CD4-positive, alpha-beta T cell (primary cell): ENCODE measurements around the gene BTBD9. TPM values are rescaled to one million over a fixed set of nuclear protein-coding genes. Genes with fewer than 3 reads are reported as not detected.
A peak's percentile ranks its signal among the peaks of the same experiment; 100 is the strongest.
"Not testable (repeated sequence)": the region's sequence is repeated elsewhere in the genome, so short reads cannot be mapped to it uniquely, and the experiment has no call there.

Experiments used
- ATAC-seq: fragments of 200-7000 bp; cut with Tn5 transposase; one replicate; pipeline ENCODE4 v1.10.0; 2022; ENCODE audit warnings: mild to moderate bottlenecking; ENCODE audit not compliant: poor library complexity
- CTCF ChIA-PET: fragments of 350-600 bp; sonication (Branson Sonifier 250); formaldehyde crosslinking; loops from one replicate; lab custom pipeline; 2021; ENCODE audit warnings: antibody characterized with exemption, inconsistent platforms; lab: Charles Lee
- POLR2A ChIA-PET: fragments of 350-600 bp; sonication (Branson Sonifier 250); formaldehyde crosslinking; loops from one replicate; lab custom pipeline; 2021; ENCODE audit warnings: antibody characterized with exemption, inconsistent platforms; lab: Charles Lee
- DNase-seq, 14 experiments: peaks; one replicate each; pipeline ENCODE4 v3.0.0-alpha.2; 2013 to 2020; ENCODE audit warnings: mixed read lengths in 2 of 14
- H3K27ac ChIP-seq, 2 donors: one replicate each; pipeline versions ENCODE4 v1.5.1 to v1.7.0; 2013; ENCODE audit warnings: low read length in 2 of 2, low read depth in 1 of 2, mild to moderate bottlenecking in 1 of 2
- H3K27me3 ChIP-seq, 2 experiments: 1 replicate in 1 of 2; 2 replicates in 1 of 2; pipeline versions ENCODE4 v1.6.1 to v1.7.0; 2013; ENCODE audit warnings: low read length in 2 of 2, control low read depth in 1 of 2, mild to moderate bottlenecking in 1 of 2, moderate library complexity in 1 of 2; ENCODE audit not compliant: insufficient read depth in 2 of 2, control insufficient read depth in 1 of 2
- H3K36me3 ChIP-seq: one replicate; pipeline ENCODE4 v1.6.1; 2013; ENCODE audit warnings: low read length, control low read depth; ENCODE audit not compliant: insufficient read depth
- H3K4me1 ChIP-seq: one replicate; pipeline ENCODE4 v1.6.1; 2013; ENCODE audit warnings: low read length, control low read depth; ENCODE audit not compliant: insufficient read depth
- H3K4me3 ChIP-seq: one replicate; pipeline ENCODE4 v1.5.1; 2013; ENCODE audit warnings: mild to moderate bottlenecking, low read length, moderate library complexity
- H3K9me3 ChIP-seq, 2 experiments: 1 replicate in 1 of 2; 2 replicates in 1 of 2; pipeline versions ENCODE4 v1.6.1 to v1.7.0; 2013; ENCODE audit warnings: low read length in 2 of 2, mild to moderate bottlenecking in 2 of 2, control low read depth in 1 of 2, moderate library complexity in 1 of 2; ENCODE audit not compliant: control insufficient read depth in 1 of 2, insufficient read depth in 1 of 2
- H3K27ac Mint-ChIP-seq: one replicate; pipeline ENCODE4 v1.8.0; 2020; ENCODE audit warnings: mixed read lengths
- H3K27me3 Mint-ChIP-seq: one replicate; pipeline ENCODE4 v1.8.0; 2021; ENCODE audit warnings: mixed read lengths
- H3K36me3 Mint-ChIP-seq: one replicate; pipeline ENCODE4 v1.8.0; 2021; ENCODE audit warnings: low read depth, mixed read lengths
- H3K4me1 Mint-ChIP-seq: one replicate; pipeline ENCODE4 v1.8.0; 2021; ENCODE audit warnings: low read depth, mixed read lengths
- H3K4me3 Mint-ChIP-seq: one replicate; pipeline ENCODE4 v1.8.0; 2020; ENCODE audit warnings: mild to moderate bottlenecking, mixed read lengths
- H3K9me3 Mint-ChIP-seq: one replicate; pipeline ENCODE4 v1.8.0; 2020; ENCODE audit warnings: mixed read lengths
- intact Hi-C, 2 experiments: fragments of 100-400 bp; cut with DNase I in 1 of 2; cut with micrococcal nuclease in 1 of 2; formaldehyde crosslinking; loops; one replicate each; pipeline versions ENCODE4 v1.15.1 to v1.9.0; 2023 to 2025; cut with DNase I, micrococcal nuclease
- total RNA-seq, 174 experiments: library from RNA in 2 of 174; stranded (reverse) in 2 of 174; gene quantifications; one replicate each; pipeline ENCODE4 v1.2.3 and lab custom pipeline; 2021 to 2026
- TF ChIP-seq, protein P1 (sequence below): fragments of 200-600 bp; IDR thresholded peaks from one replicate; pipeline ENCODE4 v1.8.0; 2022; ENCODE audit warnings: antibody characterized with exemption, mild to moderate bottlenecking

Gene BTBD9
- total RNA-seq, 2 experiments from 2014 or later, result 58.7 to 59.3 TPM

DNA sequence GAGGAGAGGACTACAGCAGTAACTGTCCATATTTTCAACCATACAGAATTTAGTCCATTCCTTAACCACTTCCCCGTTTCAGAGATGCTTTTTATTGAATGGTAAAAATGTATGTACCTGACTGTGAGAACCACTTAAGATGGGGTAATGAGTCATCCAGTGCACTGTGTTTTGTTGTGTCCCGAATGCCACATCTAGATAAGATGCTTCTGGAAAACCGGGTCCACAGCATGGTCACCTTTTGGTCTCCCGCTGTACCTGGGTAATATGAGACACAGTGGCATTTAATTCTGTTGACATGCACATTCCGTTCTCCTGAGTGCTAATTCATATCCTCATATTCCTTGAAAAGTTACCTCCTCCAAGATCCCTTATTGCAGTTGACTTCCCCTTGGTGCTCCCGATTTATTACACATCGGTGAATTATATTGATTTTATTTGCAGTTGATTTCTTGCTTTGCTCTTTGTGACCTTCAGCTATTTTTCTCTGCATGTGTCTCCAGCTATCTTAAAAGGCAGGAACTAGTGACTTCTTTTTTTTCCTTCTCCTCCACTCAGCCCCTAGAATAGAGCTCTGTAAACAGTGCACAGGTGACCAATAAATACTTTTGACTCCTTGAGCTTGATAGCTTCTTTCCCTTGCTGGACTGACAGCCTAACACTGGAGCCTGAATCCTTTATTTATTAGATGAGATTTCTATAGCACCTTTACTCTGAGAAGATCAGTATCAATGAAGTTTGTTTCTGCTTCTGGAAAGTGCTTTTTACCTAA, 505.6 kb downstream of the BTBD9 start:
- CTCF ChIA-PET, result no interaction called here
- no peaks in the 10 kb centered on the region for H3K27me3 Mint-ChIP-seq
- H3K36me3 Mint-ChIP-seq, result peaks cover 47% of the 10 kb centered on the region
- no peak overlapping the region for H3K4me3 Mint-ChIP-seq
- H3K9me3 ChIP-seq, result no peaks in the 10 kb centered on the region
- no peak for DNase-seq
- H3K27ac Mint-ChIP-seq, result no peak overlapping the region
- no peaks in the 10 kb centered on the region for H3K36me3 ChIP-seq
- intact Hi-C loops, result no loop called here
- H3K9me3 Mint-ChIP-seq, result peaks cover 2% of the 10 kb centered on the region
- H3K27me3 ChIP-seq, result no peaks in the 10 kb centered on the region
- no peak overlapping the region for H3K4me3 ChIP-seq
- H3K27ac ChIP-seq, result no peak overlapping the region
- TF ChIP-seq, protein P1, sequence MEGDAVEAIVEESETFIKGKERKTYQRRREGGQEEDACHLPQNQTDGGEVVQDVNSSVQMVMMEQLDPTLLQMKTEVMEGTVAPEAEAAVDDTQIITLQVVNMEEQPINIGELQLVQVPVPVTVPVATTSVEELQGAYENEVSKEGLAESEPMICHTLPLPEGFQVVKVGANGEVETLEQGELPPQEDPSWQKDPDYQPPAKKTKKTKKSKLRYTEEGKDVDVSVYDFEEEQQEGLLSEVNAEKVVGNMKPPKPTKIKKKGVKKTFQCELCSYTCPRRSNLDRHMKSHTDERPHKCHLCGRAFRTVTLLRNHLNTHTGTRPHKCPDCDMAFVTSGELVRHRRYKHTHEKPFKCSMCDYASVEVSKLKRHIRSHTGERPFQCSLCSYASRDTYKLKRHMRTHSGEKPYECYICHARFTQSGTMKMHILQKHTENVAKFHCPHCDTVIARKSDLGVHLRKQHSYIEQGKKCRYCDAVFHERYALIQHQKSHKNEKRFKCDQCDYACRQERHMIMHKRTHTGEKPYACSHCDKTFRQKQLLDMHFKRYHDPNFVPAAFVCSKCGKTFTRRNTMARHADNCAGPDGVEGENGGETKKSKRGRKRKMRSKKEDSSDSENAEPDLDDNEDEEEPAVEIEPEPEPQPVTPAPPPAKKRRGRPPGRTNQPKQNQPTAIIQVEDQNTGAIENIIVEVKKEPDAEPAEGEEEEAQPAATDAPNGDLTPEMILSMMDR, result no peak
- POLR2A ChIA-PET, result no interaction called here
- peaks cover 48% of the 10 kb centered on the region for H3K4me1 Mint-ChIP-seq
- ATAC-seq, result no peak
- no peaks in the 10 kb centered on the region for H3K4me1 ChIP-seq

DNA sequence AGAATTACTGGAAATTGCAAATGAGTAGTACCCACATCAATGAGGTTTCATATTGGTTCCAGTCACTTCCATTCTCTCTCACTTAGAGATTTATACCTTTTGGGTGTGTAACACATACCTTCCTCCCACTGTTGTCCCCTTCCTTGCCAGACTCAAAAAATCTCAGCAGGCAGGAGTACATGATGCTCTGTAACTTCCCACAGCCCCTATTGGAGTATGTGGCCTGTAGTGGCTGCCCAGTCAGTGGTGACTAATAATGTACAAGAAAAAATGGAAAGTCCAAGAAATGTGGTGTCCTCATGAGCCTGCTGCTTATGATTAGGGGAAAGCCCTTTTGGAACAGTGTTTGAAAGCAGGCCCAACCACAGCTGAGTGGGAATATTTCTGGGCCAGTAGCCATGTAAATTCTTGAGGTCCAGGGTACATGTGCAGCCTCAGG, 508.2 kb downstream of the BTBD9 start:
- no peak for ATAC-seq
- POLR2A ChIA-PET, result no interaction called here
- intact Hi-C loops, result no loop called here

DNA sequence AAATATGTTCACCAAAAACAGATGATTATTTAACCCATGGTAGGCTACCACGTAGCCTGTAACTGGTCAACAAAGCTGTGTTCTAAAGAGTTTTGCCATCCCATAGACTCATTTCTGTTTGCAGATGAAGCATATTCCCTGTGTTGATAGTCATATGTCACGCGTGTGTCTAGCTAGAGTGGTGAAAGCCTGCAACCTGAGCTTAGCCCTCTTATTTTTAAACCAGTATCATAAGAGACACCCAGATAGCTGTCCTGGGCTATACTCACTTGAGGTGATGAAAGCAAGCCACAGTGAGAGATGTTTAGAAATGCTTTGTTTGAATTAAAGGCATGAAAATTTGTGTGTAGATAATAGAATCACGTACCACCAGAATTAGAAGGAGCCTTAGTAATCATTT, 512.4 kb downstream of the BTBD9 start:
- no peak for ATAC-seq
- CTCF ChIA-PET, result interaction anchor here (1.3 kb wide), 2 partner anchors 10 to 26 kb away, joined by 3 to 4 read pairs; no protein-coding TSS in a partner anchor

More for the DNA sequence above, 508.2 kb downstream of the BTBD9 start:
- Mint-ChIP-seq H3K4me3 (no peak overlapping the region), H3K4me1 (peaks cover 58% of the 10 kb centered on the region), H3K27ac (no peak overlapping the region), H3K27me3 (no peaks in the 10 kb centered on the region), H3K36me3 (peaks cover 60% of the 10 kb centered on the region), H3K9me3 (peaks cover 4% of the 10 kb centered on the region)
- Histone ChIP-seq H3K4me3 (no peak overlapping the region), H3K36me3 (no peaks in the 10 kb centered on the region), H3K4me1 (no peaks in the 10 kb centered on the region), H3K27me3 (no peaks in the 10 kb centered on the region), H3K27ac (no peak overlapping the region), H3K9me3 (no peaks in the 10 kb centered on the region)
- TF ChIP-seq, protein P1, result no peak
- CTCF ChIA-PET, result no interaction called here
- peak in 1 of 14 experiments; percentile 5 for DNase-seq

DNA sequence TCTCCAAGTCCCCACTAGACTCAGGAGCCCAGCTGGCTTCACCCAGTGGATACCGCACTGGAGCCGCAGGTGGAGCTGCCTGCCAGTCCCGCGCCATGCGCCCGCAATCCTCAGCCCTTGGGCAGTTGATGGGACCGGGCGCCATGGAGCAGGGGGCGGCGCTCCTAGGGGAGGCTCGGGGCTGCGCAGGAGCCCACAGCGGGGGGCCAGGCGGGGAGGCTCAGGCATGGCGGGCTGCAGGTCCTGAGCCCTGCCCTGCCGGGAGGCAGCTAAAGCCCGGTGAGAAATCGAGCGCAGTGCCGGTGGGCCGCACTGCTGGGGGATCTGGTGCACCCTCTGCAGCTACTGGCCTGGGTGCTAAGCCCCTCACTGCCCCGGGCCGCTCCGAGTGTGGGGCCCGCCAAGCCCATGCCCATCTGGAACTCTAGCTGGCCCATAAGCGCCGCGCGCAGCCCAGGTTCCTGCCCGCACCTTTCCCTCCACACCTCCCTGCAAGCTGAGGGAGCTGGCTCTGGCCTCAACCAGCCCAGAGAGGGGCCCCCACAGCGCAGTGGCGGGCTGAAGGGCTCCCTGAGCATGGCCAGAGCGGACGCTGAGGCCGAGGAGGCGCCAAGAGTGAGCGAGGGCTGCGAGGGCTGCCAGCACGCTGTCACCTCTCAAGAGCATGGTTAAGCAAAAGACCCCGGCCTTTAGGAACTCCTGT, 515.4 kb downstream of the BTBD9 start:
- H3K4me3 Mint-ChIP-seq, H3K27ac Mint-ChIP-seq, H3K27me3 ChIP-seq, H3K4me1 ChIP-seq, CTCF ChIA-PET, POLR2A ChIA-PET, H3K4me3 ChIP-seq, DNase-seq, H3K27ac ChIP-seq, H3K9me3 Mint-ChIP-seq, ATAC-seq, intact Hi-C loops, H3K9me3 ChIP-seq, H3K27me3 Mint-ChIP-seq: not testable (repeated sequence)
- peaks cover 29% of the 10 kb centered on the region for H3K36me3 ChIP-seq
- Mint-ChIP-seq H3K4me1 (peaks cover 24% of the 10 kb centered on the region), H3K36me3 (peaks cover 77% of the 10 kb centered on the region)

More for the DNA sequence above, 512.4 kb downstream of the BTBD9 start:
- Histone ChIP-seq H3K4me1 (no peaks in the 10 kb centered on the region), H3K27me3 (no peaks in the 10 kb centered on the region), H3K36me3 (peaks cover 11% of the 10 kb centered on the region), H3K9me3 (peaks cover 0 to 5% of the 10 kb centered on the region in 2 experiments), H3K27ac (no peak overlapping the region), H3K4me3 (no peak overlapping the region)
- Mint-ChIP-seq H3K4me1 (peaks cover 50% of the 10 kb centered on the region), H3K27me3 (no peaks in the 10 kb centered on the region), H3K9me3 (peaks cover 4% of the 10 kb centered on the region), H3K36me3 (peaks cover 67% of the 10 kb centered on the region), H3K27ac (no peak overlapping the region), H3K4me3 (no peak overlapping the region)
- no peak for DNase-seq
- TF ChIP-seq, protein P1, result no peak
- intact Hi-C loops, result no loop called here
- POLR2A ChIA-PET, result no interaction called here
